Astrocyte of the spinal cord (primary cell): Measurements from ENCODE around the gene PCID2.
A peak's percentile ranks its signal among the peaks of the same experiment; 100 is the strongest.

Source experiments
- DNase-seq: peaks from one replicate; pipeline ENCODE4 v3.0.0; 2011; ENCODE audit warnings: low read depth, low spot score
- H3K4me3 ChIP-seq: 2 replicates; pipeline ENCODE4 v1.5.1; 2011; ENCODE audit warnings: low read depth, mild to moderate bottlenecking, low read length, moderate library complexity
- in situ Hi-C: cut with HindIII; loops from 2 replicates; pipeline ENCODE4 v1.10.0; 2017; ENCODE audit warnings: low sequenced_read_pairs
- TF ChIP-seq, protein P1 (sequence below): IDR thresholded peaks from 2 replicates; pipeline ENCODE4 v1.5.1; 2012; ENCODE audit warnings: low read depth, mild to moderate bottlenecking, low read length, inconsistent platforms

Gene PCID2

DNA sequence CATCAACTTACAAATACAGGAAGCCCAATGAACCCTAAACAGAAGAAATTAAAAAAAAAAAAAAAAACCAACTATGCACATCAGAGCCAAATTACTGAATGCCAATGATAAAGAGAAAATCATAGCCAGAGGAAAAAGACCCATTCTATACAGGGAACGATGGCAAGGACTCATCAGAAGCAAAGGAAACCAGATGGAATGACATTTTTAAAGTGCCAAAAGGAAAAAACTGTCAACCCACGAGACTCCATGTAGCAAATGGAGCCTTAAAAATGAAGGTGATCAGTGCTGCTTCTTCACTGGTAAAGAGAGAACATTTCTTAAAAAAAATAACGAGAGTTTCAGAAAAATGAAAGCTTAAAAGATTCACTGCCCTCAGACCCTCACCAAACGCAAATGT lies 18.3 kb downstream of the PCID2 start:
- in situ Hi-C loops, result no loop called here
- TF ChIP-seq, protein P1, sequence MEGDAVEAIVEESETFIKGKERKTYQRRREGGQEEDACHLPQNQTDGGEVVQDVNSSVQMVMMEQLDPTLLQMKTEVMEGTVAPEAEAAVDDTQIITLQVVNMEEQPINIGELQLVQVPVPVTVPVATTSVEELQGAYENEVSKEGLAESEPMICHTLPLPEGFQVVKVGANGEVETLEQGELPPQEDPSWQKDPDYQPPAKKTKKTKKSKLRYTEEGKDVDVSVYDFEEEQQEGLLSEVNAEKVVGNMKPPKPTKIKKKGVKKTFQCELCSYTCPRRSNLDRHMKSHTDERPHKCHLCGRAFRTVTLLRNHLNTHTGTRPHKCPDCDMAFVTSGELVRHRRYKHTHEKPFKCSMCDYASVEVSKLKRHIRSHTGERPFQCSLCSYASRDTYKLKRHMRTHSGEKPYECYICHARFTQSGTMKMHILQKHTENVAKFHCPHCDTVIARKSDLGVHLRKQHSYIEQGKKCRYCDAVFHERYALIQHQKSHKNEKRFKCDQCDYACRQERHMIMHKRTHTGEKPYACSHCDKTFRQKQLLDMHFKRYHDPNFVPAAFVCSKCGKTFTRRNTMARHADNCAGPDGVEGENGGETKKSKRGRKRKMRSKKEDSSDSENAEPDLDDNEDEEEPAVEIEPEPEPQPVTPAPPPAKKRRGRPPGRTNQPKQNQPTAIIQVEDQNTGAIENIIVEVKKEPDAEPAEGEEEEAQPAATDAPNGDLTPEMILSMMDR, result no peak
- no peak for DNase-seq
- no peak overlapping the region for H3K4me3 ChIP-seq

DNA sequence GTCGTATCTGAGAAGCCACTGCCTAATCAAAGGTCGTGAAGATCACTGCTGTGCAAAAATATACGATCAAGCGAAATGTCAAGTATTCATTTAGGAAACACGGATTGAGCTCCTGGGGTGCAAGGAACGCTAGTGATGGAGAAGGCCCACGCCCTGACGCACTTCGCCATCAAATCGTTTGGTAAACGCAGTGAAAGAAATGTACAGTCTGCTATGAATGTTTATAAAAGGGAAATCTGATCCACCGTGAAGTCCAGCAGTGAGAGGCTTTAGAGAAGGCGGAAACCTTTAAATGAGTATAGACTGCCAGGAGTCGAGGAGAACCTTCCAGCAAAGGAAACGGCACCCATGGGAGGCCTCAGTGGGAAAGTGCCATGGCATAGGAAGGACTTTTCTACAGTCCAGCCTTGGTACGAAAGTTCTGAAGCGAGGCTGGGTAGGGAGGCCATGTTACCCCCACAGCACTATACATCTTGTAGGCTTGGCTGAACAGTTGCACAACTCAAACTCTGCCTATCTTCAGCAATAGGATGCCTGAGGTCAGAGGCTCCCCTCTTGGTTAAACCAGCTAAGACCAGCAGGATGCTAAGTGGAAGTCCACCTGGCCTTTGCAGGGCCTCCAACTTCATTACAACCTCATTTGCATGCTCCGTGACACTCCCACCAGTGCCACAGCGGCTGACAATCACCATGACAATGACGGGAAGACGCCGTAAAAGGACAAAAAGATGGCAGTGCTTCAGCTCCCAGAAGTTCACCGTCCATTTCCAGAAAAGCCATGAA lies 20.4 kb downstream of the PCID2 start:
- peak; percentile 88 for DNase-seq
- no peak overlapping the region for H3K4me3 ChIP-seq
- TF ChIP-seq, protein P1, result no peak
- in situ Hi-C loops, result no loop called here

GRCh38 chr13:113187263-113187669 lies 21.2 kb downstream of the PCID2 start:
- DNase-seq, result peak; percentile 99
- in situ Hi-C loops, result no loop called here
- TF ChIP-seq, protein P1, result no peak
- H3K4me3 ChIP-seq, result no peak overlapping the region

- no peak overlapping the region for H3K4me3 ChIP-seq
- peak; percentile 34 for DNase-seq
- in situ Hi-C loops, result no loop called here
- TF ChIP-seq, protein P1, result no peak
Measured at GRCh38 chr13:113186061-113186900, 22.2 kb downstream of the PCID2 start.

DNA sequence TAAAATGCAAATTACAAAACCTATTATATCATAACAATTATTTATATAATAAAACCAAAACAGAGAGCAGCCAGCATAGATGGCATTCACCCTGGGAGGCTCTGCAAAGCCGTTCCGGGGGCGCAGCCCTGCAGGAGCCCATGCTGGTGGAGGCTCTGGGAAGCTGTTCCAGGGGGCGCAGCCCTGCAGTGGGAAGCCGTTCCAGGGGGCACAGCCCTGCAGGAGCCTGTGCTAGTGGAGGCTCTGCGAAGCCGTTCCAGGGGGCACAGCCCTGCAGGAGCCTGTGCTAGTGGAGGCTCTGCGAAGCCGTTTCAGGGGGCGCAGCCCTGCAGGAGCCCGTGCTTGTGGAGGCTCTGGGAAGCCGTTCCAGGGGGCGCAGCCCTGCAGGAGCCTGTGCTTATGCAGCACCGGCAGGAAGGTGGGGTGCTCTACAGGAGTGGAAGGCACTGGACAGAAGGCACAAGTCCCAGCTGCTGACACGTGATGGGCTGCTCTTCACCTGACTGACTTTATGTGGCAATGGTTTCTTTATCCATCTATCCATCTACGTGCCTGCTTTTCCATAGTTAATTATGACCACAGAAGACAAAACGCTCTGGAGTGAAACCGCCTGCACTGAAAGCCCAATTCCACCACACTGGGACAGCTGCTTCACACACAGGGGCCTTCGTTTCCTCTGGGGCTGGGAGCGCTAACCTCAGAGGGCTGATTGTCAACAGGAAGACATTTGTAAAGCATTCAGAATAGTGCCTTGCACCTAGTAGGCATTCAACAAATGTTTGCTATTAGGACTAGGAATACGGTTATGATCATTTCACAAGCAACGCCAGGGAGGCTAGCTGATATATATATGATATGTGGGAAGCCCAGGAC lies 23.7 kb downstream of the PCID2 start:
- in situ Hi-C loops, result no loop called here
- TF ChIP-seq, protein P1, result no peak
- H3K4me3 ChIP-seq, result no peak overlapping the region
- no peak for DNase-seq
